DMS 273 treated with DMSO at 0.1 percent for 48 hours (cell line): ENCODE measurements around the gene WASL.
"Not testable (repeated sequence)": the region's sequence is repeated elsewhere in the genome, so short reads cannot be mapped to it uniquely, and the experiment has no call there.

Experiments
- DNase-seq: peaks from one replicate; lab custom pipeline; 2025; lab: John Stamatoyannopoulos, UW

The WASL gene

GRCh38 chr7:123658023-123658422, 90.8 kb downstream of the WASL start:
- DNase-seq, result no peak

DNA sequence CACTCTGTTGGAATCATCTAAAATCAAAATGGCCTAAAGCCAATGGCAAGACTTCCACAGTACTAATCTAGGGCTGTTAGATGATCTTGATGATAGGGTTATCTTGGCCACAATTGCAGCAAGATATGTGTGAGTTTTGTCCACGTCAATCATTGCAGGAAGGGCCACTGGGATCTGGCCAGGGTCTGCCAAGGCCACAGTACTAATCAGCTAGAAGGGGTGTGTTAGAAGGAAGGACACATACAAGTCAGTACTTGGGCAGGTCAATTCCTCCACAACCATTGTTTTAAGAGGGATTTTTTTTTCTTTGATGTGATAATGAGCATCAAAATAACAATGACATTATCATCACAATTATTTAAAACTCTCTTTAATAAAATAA, 91.5 kb downstream of the WASL start:
- no peak for DNase-seq

GRCh38 chr7:123656544-123657303, 92.1 kb downstream of the WASL start:
- DNase-seq, result no peak

- DNase-seq, result no peak
Observed at GRCh38 chr7:123655614-123656013, 93.2 kb downstream of the WASL start, which contains the start of gene LMOD2. Gene LMOD2, plus strand, starts transcription at chr7:123655866. Its CDS starts 98 bp downstream, at chr7:123655964.

- no peak for DNase-seq
Observed at GRCh38 chr7:123653162-123653561, 95.6 kb downstream of the WASL start.

DNA sequence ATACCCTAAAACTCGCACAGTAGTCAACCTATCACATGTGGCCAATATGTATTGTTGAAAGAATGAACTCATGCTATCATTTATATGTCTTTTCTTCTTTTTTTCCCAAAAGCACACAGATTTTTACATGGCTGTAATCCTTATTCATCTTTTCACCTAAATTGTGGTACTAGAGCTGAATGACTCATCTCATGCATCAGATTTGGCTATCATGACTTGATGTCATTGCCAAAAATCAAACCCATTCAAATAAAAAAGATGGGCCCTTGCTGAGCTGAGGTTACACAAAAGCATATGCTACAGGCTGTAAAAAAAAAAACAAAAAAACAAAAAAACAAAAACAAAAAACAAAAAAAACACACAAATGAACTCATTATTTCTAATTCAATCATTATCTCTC, 96.4 kb downstream of the WASL start:
- no peak for DNase-seq

DNA sequence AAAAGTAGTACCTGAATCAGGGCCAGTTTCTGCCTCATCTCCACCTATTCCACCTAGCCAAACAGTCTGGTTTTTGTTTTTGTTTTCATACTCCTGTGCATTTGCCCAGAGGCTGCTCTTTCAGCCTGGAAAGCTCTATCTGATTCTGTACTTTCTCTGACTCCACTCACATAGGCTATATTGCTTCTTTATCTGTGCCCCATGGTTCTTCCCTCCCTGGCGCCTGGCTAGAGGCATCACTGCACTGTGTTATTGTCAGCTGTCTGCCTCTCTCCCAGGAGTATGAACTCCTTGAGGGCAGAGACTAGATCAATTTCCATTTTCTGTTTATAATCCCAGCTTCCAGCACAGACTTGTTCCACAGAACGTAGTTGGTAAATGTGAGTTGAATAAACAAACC, 98.2 kb downstream of the WASL start:
- DNase-seq, result no peak

DNA sequence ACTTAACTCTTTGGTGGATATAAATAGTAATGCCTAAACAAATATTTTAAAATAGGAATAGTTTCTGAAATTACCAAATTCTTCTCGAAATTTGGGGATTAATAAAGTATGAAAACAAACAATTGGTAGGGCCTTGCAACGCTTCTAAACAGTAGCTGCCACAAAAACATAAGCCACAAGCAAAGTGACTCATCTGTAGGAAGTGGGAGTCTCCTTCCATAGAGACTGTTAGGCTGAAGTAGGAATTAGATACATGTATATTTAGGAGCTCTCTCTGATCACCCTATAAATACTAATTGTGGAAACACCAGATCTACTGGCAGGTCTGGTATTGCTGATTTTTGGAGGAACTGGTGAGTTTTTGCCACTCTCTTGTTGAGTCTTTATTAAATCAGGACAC, 98.8 kb downstream of the WASL start:
- no peak for DNase-seq

DNA sequence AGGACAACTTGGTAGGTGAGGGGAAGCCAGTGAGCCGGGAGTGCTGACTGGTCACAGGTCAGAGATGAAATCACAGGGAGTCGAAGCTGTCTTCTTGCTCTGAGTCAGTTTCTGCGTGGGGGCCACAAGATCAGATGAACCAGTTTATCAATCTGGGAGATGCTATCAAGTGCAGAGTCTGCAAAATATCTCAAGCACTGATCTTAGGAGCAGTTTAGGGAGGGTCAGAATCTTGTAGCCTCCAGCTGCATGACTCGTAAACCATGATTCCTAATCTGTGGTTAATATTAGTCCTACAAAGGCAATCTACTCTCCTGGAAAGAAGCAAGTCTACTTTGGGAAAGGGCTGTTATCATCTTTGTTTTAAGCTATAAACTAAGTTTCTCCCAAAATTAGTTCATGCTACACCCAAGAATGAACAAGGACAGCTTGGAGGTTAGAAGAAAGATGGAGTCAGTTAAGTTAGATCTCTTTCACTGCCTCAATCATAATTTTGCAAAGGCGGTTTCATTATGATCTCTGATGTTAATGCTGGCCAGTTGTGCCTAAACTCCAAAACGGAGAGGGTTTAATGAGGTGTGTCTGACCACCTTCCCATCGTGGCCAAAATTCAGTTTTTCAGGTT, 101.6 kb downstream of the WASL start:
- DNase-seq, result no peak

- DNase-seq, result no peak
Observed at GRCh38 chr7:123645516-123645915, 103.3 kb downstream of the WASL start.

GRCh38 chr7:123643495-123644441, 105.0 kb downstream of the WASL start:
- DNase-seq, result no peak

- no peak for DNase-seq
Observed at GRCh38 chr7:123641901-123642300, 106.9 kb downstream of the WASL start.

- no peak for DNase-seq
Observed at GRCh38 chr7:123640583-123640982, 108.2 kb downstream of the WASL start.

DNA sequence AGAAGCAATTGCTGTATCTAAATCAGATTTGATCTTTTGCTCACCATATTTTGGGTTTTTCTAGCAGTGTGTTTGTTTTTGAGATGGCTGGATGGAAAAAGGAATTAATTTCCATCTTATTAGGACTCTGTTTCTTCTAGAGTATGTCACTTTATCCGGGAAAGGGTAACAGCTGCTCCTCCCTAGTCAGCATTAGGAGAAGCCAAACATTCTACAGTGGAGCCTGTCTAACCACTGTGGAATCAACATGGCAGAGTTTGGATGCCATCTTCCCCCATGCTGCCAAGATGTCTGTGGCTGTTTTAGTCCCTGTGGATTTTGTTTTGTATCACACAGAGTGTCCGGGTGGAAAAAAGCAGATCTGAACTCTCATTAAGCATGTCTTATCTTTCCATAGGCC, 109.2 kb downstream of the WASL start:
- DNase-seq, result no peak

GRCh38 chr7:123637878-123638277, 110.9 kb downstream of the WASL start:
- DNase-seq, result no peak

DNA sequence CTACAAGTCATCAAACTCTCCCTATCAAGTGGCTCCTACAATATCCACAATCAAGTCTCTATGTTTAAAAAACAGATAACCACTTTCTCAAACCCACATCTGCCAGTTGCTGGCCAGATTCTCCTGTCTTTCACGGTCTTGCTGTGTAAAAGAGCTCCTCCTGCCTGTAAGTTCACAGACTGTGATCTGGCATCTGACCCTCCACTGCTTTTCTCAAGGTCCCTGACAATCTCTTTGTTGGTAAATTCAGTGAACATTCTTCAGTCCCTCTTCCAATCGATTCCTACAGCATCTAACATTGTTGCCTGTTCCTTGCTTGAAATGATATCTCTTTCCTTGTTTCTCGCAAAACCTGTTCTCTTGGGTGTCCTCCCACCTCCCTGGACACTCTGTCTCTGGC, 111.6 kb downstream of the WASL start:
- DNase-seq, result no peak

- no peak for DNase-seq
Observed at GRCh38 chr7:123635551-123636359, 113.0 kb downstream of the WASL start.

- DNase-seq, result not testable (repeated sequence)
Observed at GRCh38 chr7:123634011-123634573, 114.7 kb downstream of the WASL start.

GRCh38 chr7:123633553-123633952, 115.2 kb downstream of the WASL start:
- no peak for DNase-seq

DNA sequence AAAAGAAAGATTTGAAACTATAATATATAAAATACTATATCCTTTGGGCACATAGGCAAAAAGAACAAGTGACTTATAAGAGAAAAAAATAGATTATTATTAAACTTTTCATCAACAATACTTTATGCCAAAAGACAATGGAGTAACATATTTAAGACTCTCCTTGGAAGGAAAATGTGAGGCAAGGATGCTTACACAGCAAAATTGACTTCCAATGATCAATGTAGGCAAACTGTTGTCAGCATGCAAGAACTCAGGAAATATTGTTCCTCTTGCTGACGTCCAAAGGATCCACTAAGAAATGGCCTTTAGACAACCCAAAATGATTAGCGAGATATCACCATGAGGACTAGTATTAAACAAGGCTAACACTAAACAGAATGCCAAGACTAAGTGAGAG, 116.0 kb downstream of the WASL start:
- DNase-seq, result no peak
